ENCODE measurements around the gene CERK.

The CERK gene

DNA sequence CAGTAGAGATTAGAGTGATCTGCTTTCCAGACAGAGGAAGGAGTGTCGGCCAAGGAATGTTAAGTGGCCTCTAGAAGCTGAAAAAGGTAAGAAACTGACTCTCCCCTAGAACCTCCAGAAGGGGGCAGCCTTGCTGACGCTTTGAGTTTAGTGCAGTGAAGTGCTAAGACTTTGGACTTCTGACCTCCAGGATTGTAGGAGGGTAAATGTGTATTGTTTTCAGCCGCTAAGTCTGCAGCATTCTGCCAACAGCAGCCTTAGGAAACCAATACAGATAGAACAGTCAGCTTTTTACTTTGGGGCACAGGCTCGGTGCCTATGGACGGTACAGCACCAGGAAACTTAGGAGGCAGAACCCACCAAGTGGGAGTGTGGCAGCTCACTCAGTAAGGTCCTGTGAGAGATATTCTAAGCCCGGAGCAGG lies 20.8 kb upstream of the CERK start:
- DNase-seq (ENCODE audit: low read depth), result peak; percentile 83
- no peak overlapping the region for H3K4me3 ChIP-seq (ENCODE audit: low read depth, low read length)
- TF ChIP-seq, protein P1, sequence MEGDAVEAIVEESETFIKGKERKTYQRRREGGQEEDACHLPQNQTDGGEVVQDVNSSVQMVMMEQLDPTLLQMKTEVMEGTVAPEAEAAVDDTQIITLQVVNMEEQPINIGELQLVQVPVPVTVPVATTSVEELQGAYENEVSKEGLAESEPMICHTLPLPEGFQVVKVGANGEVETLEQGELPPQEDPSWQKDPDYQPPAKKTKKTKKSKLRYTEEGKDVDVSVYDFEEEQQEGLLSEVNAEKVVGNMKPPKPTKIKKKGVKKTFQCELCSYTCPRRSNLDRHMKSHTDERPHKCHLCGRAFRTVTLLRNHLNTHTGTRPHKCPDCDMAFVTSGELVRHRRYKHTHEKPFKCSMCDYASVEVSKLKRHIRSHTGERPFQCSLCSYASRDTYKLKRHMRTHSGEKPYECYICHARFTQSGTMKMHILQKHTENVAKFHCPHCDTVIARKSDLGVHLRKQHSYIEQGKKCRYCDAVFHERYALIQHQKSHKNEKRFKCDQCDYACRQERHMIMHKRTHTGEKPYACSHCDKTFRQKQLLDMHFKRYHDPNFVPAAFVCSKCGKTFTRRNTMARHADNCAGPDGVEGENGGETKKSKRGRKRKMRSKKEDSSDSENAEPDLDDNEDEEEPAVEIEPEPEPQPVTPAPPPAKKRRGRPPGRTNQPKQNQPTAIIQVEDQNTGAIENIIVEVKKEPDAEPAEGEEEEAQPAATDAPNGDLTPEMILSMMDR (IDR thresholded peaks at IDR 0.05; ENCODE audit: insufficient read depth, low read depth, low read length, missing control alignments), result peak; percentile 84

DNA sequence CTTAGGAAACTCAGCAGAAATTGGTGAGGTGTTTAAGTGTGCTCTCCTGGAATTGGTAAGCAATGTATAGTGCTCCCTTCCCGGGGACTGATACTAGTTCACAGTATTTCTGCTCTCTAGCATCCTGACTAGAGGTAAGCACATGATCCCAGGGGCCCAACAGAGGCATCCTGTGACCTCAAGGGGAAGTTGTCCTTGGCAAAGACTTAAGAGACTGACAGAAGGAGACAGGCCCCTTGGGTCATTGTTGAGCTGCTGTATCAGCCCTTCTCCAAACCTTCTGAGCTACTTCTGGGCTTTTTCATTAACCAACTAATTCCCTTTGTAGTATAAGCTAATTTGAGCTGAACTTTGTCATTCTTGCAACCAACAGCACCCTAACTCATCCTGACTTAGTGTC lies 20.1 kb upstream of the CERK start:
- no peak overlapping the region for H3K4me3 ChIP-seq (ENCODE audit: low read depth, low read length)
- TF ChIP-seq, protein P1 (IDR thresholded peaks at IDR 0.05; ENCODE audit: insufficient read depth, low read depth, low read length, missing control alignments), result no peak
- DNase-seq (ENCODE audit: low read depth), result no peak

DNA sequence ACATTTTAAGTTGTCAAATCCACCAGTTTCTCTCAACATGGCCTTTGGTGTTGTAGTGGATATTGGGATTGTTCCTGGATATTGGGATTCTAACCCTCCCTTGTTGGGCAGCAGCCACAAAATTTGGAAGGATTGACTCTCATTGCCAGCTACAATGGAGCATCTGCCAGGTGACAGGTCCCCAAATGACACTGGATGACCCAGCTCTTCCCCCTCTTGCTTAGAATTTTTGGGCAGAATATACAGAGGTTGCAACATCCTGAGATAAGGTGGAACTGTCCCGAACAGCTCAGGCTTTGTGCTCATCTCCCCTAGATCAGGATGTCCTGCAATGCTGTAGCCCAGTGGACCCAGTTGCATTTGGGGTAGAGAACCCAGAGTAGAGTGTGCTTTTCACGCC lies 19.1 kb upstream of the CERK start:
- TF ChIP-seq, protein P1 (IDR thresholded peaks at IDR 0.05; ENCODE audit: insufficient read depth, low read depth, low read length, missing control alignments), result no peak
- no peak for DNase-seq (ENCODE audit: low read depth)
- H3K4me3 ChIP-seq (ENCODE audit: low read depth, low read length), result no peak overlapping the region

DNA sequence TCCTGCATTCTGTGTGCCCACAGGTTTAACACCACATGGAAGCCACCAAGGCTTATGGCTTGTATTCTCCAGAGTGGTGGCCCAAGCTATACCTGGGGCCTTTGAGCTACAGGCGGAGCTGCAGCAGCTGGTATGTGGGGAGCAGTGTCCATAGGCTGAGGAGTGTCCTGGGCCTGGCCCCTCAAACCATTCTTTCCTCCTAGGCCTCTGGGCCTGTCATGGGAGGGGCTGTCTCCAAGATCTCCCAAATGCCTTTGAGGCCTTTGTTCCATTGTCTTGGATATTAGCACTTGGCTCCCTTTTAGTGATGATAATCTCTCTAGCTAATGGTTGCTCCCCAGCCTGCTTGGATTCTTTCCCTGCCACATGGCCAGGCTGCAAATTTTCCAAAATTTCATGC lies 18.0 kb upstream of the CERK start:
- no peak for DNase-seq (ENCODE audit: low read depth)
- H3K4me3 ChIP-seq (ENCODE audit: low read depth, low read length), result no peak overlapping the region
- TF ChIP-seq, protein P1 (IDR thresholded peaks at IDR 0.05; ENCODE audit: insufficient read depth, low read depth, low read length, missing control alignments), result no peak

DNA sequence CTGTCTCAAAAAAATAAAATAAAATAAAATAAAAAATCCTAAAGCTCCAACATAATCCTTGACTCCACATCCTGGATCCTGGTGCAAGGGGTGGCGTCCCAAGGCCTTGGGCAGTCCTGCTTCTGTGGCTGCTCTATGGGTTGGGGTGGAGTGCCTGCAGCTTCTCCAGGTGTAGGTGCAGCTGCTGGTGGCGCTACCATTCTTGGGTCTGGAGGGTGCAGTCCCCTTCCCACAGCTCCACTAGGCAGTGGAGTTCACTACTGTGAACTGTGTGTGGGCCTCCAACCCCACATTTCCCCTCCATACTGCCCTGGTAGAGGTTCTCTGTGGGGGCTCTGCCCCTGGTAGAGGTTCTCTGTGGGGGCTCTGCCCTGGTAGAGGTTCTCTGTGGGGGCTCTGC lies 17.5 kb upstream of the CERK start:
- TF ChIP-seq, protein P1 (IDR thresholded peaks at IDR 0.05; ENCODE audit: insufficient read depth, low read depth, low read length, missing control alignments), result no peak
- no peak for DNase-seq (ENCODE audit: low read depth)
- no peak overlapping the region for H3K4me3 ChIP-seq (ENCODE audit: low read depth, low read length)

DNA sequence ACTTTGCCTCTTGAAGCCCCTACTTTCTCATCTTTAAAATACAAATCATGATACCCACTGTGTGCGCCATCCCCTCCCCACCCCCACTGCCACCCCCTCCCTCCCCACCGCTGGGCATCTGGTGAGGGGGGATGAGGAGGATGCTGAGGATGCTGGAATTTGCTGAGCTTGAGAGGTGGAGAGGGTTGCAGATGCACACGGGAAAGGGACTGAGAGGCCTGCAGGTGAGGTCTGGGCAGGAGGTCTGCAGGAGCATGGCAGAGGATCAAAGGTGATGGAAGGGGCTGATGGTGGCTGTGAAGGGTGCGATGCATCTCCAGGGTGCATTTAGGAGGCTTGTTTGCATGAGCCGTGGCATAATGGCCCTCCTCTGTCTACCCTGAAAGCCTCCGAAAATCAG lies 16.8 kb upstream of the CERK start:
- H3K4me3 ChIP-seq (ENCODE audit: low read depth, low read length), result no peak overlapping the region
- TF ChIP-seq, protein P1 (IDR thresholded peaks at IDR 0.05; ENCODE audit: insufficient read depth, low read depth, low read length, missing control alignments), result no peak
- DNase-seq (ENCODE audit: low read depth), result no peak

DNA sequence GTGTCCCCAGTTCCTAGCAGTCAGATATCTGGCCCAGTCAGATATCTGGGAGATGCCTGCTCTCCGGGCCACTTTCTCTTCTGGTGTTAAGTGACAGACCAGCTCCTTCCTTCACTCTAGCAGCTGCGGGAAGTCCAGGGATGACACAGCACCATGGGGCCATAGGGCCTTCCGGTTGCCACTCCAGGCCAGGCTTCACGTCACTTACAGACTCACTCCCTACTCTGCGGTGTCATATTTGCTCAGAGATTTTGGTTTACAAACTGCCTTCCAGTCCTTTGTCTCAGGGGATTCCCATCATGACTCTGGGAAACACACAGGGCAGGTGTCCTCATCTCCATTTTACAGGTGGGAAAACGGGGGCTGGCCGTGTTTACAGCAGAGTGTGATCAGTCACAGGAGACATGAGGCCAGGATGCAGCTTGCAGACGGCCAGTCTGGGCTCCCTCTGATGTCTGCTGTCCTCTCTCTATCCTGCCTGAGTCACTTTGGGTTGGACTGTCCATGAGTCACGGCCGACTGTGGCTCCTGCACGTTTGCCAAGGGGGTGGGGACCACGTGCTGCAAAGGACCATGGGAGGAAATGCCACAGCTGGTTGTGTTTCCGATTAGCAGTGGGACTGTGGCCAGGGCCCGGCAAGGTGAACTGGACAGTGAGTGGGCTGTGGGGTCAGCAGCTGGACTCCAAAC lies 16.2 kb upstream of the CERK start:
- TF ChIP-seq, protein P1 (IDR thresholded peaks at IDR 0.05; ENCODE audit: insufficient read depth, low read depth, low read length, missing control alignments), result no peak
- H3K4me3 ChIP-seq (ENCODE audit: low read depth, low read length), result no peak overlapping the region
- DNase-seq (ENCODE audit: low read depth), result peak; percentile 77
